K562 (cell line): Measurements from ENCODE around the gene SMIM30. TPM values are rescaled to one million over a fixed set of nuclear protein-coding genes. Genes with fewer than 3 reads are reported as not detected.

Experiments used
- BHLHE40 ChIP-seq: IDR thresholded peaks from 2 replicates; pipeline ENCODE4 v1.6.1; 2011; ENCODE audit warnings: low read length, improper control_type of control experiment
- CSDE1 ChIP-seq, 2 experiments: fragments of 450-650 bp; IDR thresholded peaks; 2 replicates each; pipeline ENCODE4 v1.6.1; 2016; ENCODE audit warnings: mild to moderate bottlenecking in 1 of 2
- HDAC1 ChIP-seq, 2 experiments: fragments of 450-650 bp; IDR thresholded peaks; 2 replicates each; pipeline ENCODE4 v1.6.1; 2016 to 2017; ENCODE audit warnings: inconsistent platforms in 1 of 2, mild to moderate bottlenecking in 1 of 2, moderate library complexity in 1 of 2
- KAT7 ChIP-seq: sonication (generic); formaldehyde crosslinking; IDR thresholded peaks from 2 replicates; pipeline ENCODE4 v1.8.0; 2022; ENCODE audit warnings: missing genetic modification reagents, mild to moderate bottlenecking, borderline replicate concordance
- MITF ChIP-seq: IDR thresholded peaks from 2 replicates; pipeline ENCODE4 v1.6.1; 2014; ENCODE audit warnings: antibody characterized with exemption
- NCOR1 ChIP-seq: fragments of 450-650 bp; IDR thresholded peaks from 2 replicates; pipeline ENCODE4 v1.6.1; 2016; ENCODE audit warnings: mild to moderate bottlenecking, moderate library complexity
- PML ChIP-seq: IDR thresholded peaks from 2 replicates; pipeline ENCODE4 v1.6.1; 2012; ENCODE audit warnings: low read length, inconsistent platforms
- SIX5 ChIP-seq, 2 experiments: IDR thresholded peaks; 2 replicates each; pipeline ENCODE4 v1.6.1; 2011; ENCODE audit warnings: low read length in 2 of 2, borderline replicate concordance in 1 of 2, low read depth in 1 of 2, mild to moderate bottlenecking in 1 of 2, moderate library complexity in 1 of 2; ENCODE audit not compliant: insufficient read depth in 1 of 2
- SMAD2 ChIP-seq: fragments of 150-350 bp; IDR thresholded peaks from 2 replicates; pipeline ENCODE4 v1.6.1; 2014; ENCODE audit warnings: low read depth, mild to moderate bottlenecking, low read length
- ZNF280A ChIP-seq: fragments of 450-650 bp; IDR thresholded peaks from 2 replicates; pipeline ENCODE4 v1.6.1; 2018; ENCODE audit warnings: mild to moderate bottlenecking, low read depth; ENCODE audit not compliant: partially characterized antibody
- ZNF445 ChIP-seq: fragments of 250-450 bp; sonication (Bioruptor Pico); IDR thresholded peaks from 2 replicates; pipeline ENCODE4 v1.4.0; 2020; ENCODE audit warnings: low read depth, mild to moderate bottlenecking, moderate library complexity
- ZNF696 ChIP-seq: fragments of 250-450 bp; sonication (Bioruptor Pico); conservative IDR thresholded peaks from 2 replicates; pipeline ENCODE4 v1.4.0; 2020; ENCODE audit warnings: mild to moderate bottlenecking, moderate library complexity
- ZNF780A ChIP-seq: fragments of 250-450 bp; sonication (Bioruptor Pico); IDR thresholded peaks from 2 replicates; pipeline ENCODE4 v1.5.0; 2021; ENCODE audit warnings: mild to moderate bottlenecking
- polyA plus RNA-seq, 8 experiments: library from polyadenylated mRNA; depleted of rRNA in 4 of 8; stranded (reverse) in 5 of 8; unstranded in 3 of 8; fragments of >200 nt; fragmentation: Nextera tagmentation in 2 of 8; fragmentation: Illumina TruSeq in 1 of 8; extraction: Ambion mirVana in 2 of 8; extraction: Trizol in 1 of 8; gene quantifications; 2 replicates each; pipeline versions ENCODE4 v1.2.1 to v1.2.3, GENCODE V29; 2011 to 2014; ENCODE audit warnings: inconsistent platforms in 1 of 8, missing spikeins in 1 of 8
- total RNA-seq, 7 experiments: library from RNA; depleted of rRNA in 6 of 7; stranded (reverse); fragments of >200 nt in 6 of 7; fragmentation: Illumina TruSeq in 2 of 7; extraction: Trizol in 2 of 7; gene quantifications; 2 replicates each; pipeline versions ENCODE4 v1.2.1 to v1.2.3, GENCODE V29; 2011 to 2021; ENCODE audit warnings: low replicate concordance in 1 of 7
- TF ChIP-seq, protein P1 (sequence below): fragments of 250-450 bp; sonication (Bioruptor Pico); IDR thresholded peaks from 2 replicates; pipeline ENCODE4 v1.8.0; 2022; ENCODE audit warnings: moderate library complexity, mild to moderate bottlenecking, inconsistent platforms
- TF ChIP-seq, protein P2 (sequence below): fragments of 450-650 bp; IDR thresholded peaks from 2 replicates; pipeline ENCODE4 v1.6.1; 2016; ENCODE audit warnings: low read depth

Gene SMIM30
- total and polyA plus RNA-seq, 9 of the 15 experiments (the other 6 are each of a cell fraction or from before 2014, with no cell fraction given), result 161 to 891 (median 316) TPM

GRCh38 chr7:113125728-113126127 is 7.4 kb upstream of the SMIM30 start (continued):
- TF ChIP-seq SIX5 (IDR thresholded peaks at IDR 0.05; ENCODE audit: borderline replicate concordance in 1 of 2, insufficient read depth in 1 of 2, low read depth in 1 of 2, low read length in 2 of 2) (no peak), ZNF780A (CRISPR knock-in tag) (no peak), ZNF445 (CRISPR knock-in tag) (no peak), MITF (no peak), ZNF696 (no peak), NCOR1 (peak; percentile 66), BHLHE40 (no peak; the same call in 1 of the 2 replicates), HDAC1 (IDR thresholded peaks at IDR 0.05) (no peak), ZNF280A (no peak), KAT7 (CRISPR knock-in tag) (no peak), SMAD2 (no peak), PML (peak; percentile 58; the same call in 1 of the 2 replicates), CSDE1 (IDR thresholded peaks at IDR 0.05) (no peak)
- TF ChIP-seq, protein P1, sequence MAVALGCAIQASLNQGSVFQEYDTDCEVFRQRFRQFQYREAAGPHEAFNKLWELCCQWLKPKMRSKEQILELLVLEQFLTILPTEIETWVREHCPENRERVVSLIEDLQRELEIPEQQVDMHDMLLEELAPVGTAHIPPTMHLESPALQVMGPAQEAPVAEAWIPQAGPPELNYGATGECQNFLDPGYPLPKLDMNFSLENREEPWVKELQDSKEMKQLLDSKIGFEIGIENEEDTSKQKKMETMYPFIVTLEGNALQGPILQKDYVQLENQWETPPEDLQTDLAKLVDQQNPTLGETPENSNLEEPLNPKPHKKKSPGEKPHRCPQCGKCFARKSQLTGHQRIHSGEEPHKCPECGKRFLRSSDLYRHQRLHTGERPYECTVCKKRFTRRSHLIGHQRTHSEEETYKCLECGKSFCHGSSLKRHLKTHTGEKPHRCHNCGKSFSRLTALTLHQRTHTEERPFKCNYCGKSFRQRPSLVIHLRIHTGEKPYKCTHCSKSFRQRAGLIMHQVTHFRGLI (CRISPR knock-in tag), result no peak
- TF ChIP-seq, protein P2, sequence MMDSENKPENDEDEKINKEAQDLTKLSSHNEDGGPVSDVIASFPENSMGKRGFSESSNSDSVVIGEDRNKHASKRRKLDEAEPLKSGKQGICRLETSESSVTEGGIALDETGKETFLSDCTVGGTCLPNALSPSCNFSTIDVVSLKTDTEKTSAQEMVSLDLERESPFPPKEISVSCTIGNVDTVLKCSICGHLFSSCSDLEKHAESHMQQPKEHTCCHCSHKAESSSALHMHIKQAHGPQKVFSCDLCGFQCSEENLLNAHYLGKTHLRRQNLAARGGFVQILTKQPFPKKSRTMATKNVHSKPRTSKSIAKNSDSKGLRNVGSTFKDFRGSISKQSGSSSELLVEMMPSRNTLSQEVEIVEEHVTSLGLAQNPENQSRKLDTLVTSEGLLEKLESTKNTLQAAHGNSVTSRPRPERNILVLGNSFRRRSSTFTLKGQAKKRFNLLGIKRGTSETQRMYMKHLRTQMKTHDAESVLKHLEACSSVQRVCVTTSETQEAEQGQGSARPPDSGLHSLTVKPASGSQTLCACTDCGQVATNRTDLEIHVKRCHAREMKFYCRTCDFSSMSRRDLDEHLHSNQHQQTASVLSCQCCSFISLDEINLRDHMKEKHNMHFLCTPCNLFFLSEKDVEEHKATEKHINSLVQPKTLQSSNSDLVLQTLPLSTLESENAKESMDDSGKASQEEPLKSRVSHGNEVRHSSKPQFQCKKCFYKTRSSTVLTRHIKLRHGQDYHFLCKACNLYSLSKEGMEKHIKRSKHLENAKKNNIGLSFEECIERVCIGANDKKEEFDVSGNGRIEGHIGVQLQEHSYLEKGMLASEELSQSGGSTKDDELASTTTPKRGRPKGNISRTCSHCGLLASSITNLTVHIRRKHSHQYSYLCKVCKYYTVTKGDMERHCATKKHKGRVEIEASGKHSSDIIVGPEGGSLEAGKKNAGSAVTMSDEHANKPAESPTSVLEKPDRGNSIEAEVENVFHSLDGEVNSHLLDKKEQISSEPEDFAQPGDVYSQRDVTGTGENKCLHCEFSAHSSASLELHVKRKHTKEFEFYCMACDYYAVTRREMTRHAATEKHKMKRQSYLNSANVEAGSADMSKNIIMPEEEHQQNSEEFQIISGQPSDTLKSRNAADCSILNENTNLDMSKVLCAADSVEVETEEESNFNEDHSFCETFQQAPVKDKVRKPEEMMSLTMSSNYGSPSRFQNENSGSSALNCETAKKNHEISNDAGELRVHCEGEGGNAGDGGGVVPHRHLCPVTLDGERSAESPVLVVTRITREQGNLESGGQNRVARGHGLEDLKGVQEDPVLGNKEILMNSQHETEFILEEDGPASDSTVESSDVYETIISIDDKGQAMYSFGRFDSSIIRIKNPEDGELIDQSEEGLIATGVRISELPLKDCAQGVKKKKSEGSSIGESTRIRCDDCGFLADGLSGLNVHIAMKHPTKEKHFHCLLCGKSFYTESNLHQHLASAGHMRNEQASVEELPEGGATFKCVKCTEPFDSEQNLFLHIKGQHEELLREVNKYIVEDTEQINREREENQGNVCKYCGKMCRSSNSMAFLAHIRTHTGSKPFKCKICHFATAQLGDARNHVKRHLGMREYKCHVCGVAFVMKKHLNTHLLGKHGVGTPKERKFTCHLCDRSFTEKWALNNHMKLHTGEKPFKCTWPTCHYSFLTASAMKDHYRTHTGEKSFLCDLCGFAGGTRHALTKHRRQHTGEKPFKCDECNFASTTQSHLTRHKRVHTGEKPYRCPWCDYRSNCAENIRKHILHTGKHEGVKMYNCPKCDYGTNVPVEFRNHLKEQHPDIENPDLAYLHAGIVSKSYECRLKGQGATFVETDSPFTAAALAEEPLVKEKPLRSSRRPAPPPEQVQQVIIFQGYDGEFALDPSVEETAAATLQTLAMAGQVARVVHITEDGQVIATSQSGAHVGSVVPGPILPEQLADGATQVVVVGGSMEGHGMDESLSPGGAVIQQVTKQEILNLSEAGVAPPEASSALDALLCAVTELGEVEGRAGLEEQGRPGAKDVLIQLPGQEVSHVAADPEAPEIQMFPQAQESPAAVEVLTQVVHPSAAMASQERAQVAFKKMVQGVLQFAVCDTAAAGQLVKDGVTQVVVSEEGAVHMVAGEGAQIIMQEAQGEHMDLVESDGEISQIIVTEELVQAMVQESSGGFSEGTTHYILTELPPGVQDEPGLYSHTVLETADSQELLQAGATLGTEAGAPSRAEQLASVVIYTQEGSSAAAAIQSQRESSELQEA, result no peak
